ENCODE measurements around the gene SLC39A13.
"Not testable (repeated sequence)": the region's sequence is repeated elsewhere in the genome, so short reads cannot be mapped to it uniquely, and the experiment has no call there.

Gene SLC39A13

GRCh38 chr11:47448566-47449427 lies 40.4 kb downstream of the SLC39A13 start, which contains the start of gene RAPSN:
TSS of gene RAPSN (minus strand) at chr11:47449136. CDS start at chr11:47448964, 172 bp downstream.
- TF ChIP-seq CTCF (IDR thresholded peaks at IDR 0.05; ENCODE audit: low read depth, low read length, missing control alignments), result no peak
- no peak for DNase-seq (ENCODE audit: extremely low read depth, low read depth)
- H3K4me3 ChIP-seq (replicated peaks; ENCODE audit: low read depth, low read length), result no peak within 1 kb of the TSS

- no peak for TF ChIP-seq CTCF (IDR thresholded peaks at IDR 0.05; ENCODE audit: low read depth, low read length, missing control alignments)
- no peak for DNase-seq (ENCODE audit: extremely low read depth, low read depth)
- H3K4me3 ChIP-seq (replicated peaks; ENCODE audit: low read depth, low read length), result no peak overlapping the region
Measured at GRCh38 chr11:47449541-47449940, 41.2 kb downstream of the SLC39A13 start.

GRCh38 chr11:47451436-47451835 lies 43.0 kb downstream of the SLC39A13 start:
- H3K4me3 ChIP-seq (replicated peaks; ENCODE audit: low read depth, low read length), result no peak overlapping the region
- DNase-seq (ENCODE audit: extremely low read depth, low read depth), result no peak
- TF ChIP-seq CTCF (IDR thresholded peaks at IDR 0.05; ENCODE audit: low read depth, low read length, missing control alignments), result no peak

GRCh38 chr11:47451990-47452389 lies 43.6 kb downstream of the SLC39A13 start:
- no peak for DNase-seq (ENCODE audit: extremely low read depth, low read depth)
- TF ChIP-seq CTCF (IDR thresholded peaks at IDR 0.05; ENCODE audit: low read depth, low read length, missing control alignments), result no peak
- no peak overlapping the region for H3K4me3 ChIP-seq (replicated peaks; ENCODE audit: low read depth, low read length)

GRCh38 chr11:47453365-47453764 lies 45.0 kb downstream of the SLC39A13 start:
- TF ChIP-seq CTCF (IDR thresholded peaks at IDR 0.05; ENCODE audit: low read depth, low read length, missing control alignments), result no peak
- no peak for DNase-seq (ENCODE audit: extremely low read depth, low read depth)
- no peak overlapping the region for H3K4me3 ChIP-seq (replicated peaks; ENCODE audit: low read depth, low read length)

- TF ChIP-seq CTCF (IDR thresholded peaks at IDR 0.05; ENCODE audit: low read depth, low read length, missing control alignments), result peak; percentile 86
- DNase-seq (ENCODE audit: extremely low read depth, low read depth), result peak; percentile 66
- H3K4me3 ChIP-seq (replicated peaks; ENCODE audit: low read depth, low read length), result not testable (repeated sequence)
Measured at GRCh38 chr11:47454258-47454671, 45.9 kb downstream of the SLC39A13 start.

Data from HFF-Myc (cell line).